ENCODE data around the gene TOGARAM2. TPM values are rescaled to one million over a fixed set of nuclear protein-coding genes. Genes with fewer than 3 reads are reported as not detected.

The TOGARAM2 gene
- polyA plus RNA-seq, 1 donor (not counting 4 experiments of a cell fraction or from before 2014, with no cell fraction given), result 0.10 TPM

DNA sequence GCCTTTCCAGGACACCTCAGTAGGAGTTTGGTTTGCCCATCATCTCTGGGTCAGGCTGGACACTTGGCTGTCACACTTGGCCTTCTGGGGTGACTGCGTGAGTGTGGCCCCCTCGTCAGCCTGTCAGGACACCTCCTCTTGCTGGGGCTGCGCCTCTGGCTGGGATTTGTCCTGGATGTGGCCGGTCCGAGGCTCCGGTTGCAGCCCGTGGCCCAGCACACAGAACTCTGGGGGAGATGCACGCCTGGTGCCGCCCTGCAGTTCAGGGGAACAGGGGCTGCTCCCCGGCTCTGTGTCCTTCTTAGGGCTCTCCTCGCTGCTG is 83.6 kb downstream of the TOGARAM2 start:
- Histone ChIP-seq H2AFZ (ENCODE audit: control insufficient read depth, low read length) (peak overlapping the region; percentile 94), H3K4me3 (ENCODE audit: control insufficient read depth in 2 of 3, extremely low read depth in 1 of 3, insufficient read depth in 2 of 3, low read depth in 1 of 3, low read length in 3 of 3) (no peak overlapping the region), H3K4me2 (ENCODE audit: control insufficient read depth, extremely low read depth, insufficient read depth, low read depth, low read length) (peak overlapping the region; percentile 42), H3K9ac (ENCODE audit: control insufficient read depth, extremely low read depth, insufficient read depth, low read length) (no peak overlapping the region), H3K27me3 (ENCODE audit: control insufficient read depth, extremely low read depth, insufficient read depth, low read length) (no peaks in the 10 kb centered on the region), H3K27ac (ENCODE audit: control insufficient read depth, insufficient read depth, low read length) (no peak overlapping the region), H3K79me2 (ENCODE audit: control insufficient read depth, insufficient read depth, low read length) (no peaks in the 10 kb centered on the region), H3K36me3 (ENCODE audit: control insufficient read depth in 2 of 2, extremely low read depth in 1 of 2, insufficient read depth in 2 of 2, low read length in 2 of 2) (no peaks in the 10 kb centered on the region), H3K9me3 (ENCODE audit: control insufficient read depth, low read depth, low read length) (no peaks in the 10 kb centered on the region), H4K20me1 (ENCODE audit: control insufficient read depth, extremely low read depth, insufficient read depth, low read length) (no peaks in the 10 kb centered on the region), H3K4me1 (ENCODE audit: control insufficient read depth, extremely low read depth, insufficient read depth, low read length) (peaks cover 54% of the 10 kb centered on the region), H3K9me1 (ENCODE audit: control insufficient read depth, extremely low read depth, insufficient read depth, low read length) (no peaks in the 10 kb centered on the region)
- FAIRE-seq, result peak; percentile 13
- no peak for DNase-seq (ENCODE audit: low read depth, low spot score)
- dilution Hi-C loops (cut with MboI; ENCODE audit: extremely low pct_ligation_motif_present, low sequenced_read_pairs), result loop anchor here (25.0 kb wide), 1 partner anchor 123 kb away; no protein-coding TSS in a partner anchor
- TF ChIP-seq, protein P1, sequence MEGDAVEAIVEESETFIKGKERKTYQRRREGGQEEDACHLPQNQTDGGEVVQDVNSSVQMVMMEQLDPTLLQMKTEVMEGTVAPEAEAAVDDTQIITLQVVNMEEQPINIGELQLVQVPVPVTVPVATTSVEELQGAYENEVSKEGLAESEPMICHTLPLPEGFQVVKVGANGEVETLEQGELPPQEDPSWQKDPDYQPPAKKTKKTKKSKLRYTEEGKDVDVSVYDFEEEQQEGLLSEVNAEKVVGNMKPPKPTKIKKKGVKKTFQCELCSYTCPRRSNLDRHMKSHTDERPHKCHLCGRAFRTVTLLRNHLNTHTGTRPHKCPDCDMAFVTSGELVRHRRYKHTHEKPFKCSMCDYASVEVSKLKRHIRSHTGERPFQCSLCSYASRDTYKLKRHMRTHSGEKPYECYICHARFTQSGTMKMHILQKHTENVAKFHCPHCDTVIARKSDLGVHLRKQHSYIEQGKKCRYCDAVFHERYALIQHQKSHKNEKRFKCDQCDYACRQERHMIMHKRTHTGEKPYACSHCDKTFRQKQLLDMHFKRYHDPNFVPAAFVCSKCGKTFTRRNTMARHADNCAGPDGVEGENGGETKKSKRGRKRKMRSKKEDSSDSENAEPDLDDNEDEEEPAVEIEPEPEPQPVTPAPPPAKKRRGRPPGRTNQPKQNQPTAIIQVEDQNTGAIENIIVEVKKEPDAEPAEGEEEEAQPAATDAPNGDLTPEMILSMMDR (optimal IDR thresholded peaks at IDR 0.05 in 1 of 3, IDR thresholded peaks at IDR 0.05 in 1 of 3, conservative IDR thresholded peaks at IDR 0.05 in 1 of 3; ENCODE audit: extremely low read depth in 1 of 3, insufficient read depth in 2 of 3, low read length in 3 of 3), result no peak
- no peak for TF ChIP-seq EZH2 (IDR thresholded peaks at IDR 0.05; ENCODE audit: low read length)

DNA sequence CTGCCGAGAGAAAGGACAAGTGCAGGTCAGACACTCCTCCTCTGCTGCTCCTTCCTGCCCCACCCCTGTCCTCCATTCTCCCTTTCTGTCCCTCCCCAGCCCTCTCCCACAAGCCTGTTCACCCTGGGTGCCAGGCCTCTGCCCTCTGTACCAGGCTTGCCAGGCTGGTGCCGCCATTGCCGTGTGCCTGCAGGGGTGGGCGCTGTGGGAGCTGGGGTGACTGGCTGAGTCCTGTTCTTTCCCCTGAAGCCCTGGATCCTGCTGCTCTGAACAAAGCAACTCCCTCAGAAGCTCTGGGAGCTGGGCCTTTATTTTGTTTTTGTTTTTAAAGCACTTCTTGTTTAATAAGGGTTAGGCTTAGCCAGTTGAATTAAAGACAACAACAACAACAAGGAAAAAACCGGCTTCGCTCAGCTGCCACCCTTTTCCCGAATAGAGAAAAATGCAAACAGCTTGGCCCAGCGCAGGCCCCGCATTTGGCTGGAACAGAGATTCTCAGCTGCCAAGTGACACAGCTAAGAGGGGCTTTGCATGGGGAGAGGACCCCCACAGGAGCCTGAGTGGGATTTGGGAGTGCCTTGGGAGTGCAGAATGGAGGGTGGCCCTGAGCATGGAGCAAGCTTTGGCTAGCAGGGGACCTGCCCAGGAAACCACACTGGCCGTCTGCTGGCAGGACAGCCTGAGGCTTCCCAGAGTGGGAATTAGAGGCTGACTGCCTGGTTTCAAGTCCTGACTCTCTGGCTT is 84.1 kb downstream of the TOGARAM2 start:
- peak overlapping the region; percentile 83 for H3K27ac ChIP-seq (ENCODE audit: control insufficient read depth, insufficient read depth, low read length)
- TF ChIP-seq, protein P1 (optimal IDR thresholded peaks at IDR 0.05 in 1 of 3, IDR thresholded peaks at IDR 0.05 in 1 of 3, conservative IDR thresholded peaks at IDR 0.05 in 1 of 3; ENCODE audit: extremely low read depth in 1 of 3, insufficient read depth in 2 of 3, low read length in 3 of 3), result no peak
- TF ChIP-seq EZH2 (IDR thresholded peaks at IDR 0.05; ENCODE audit: low read length), result no peak
- peak overlapping the region; percentile 32 for H3K9ac ChIP-seq (ENCODE audit: control insufficient read depth, extremely low read depth, insufficient read depth, low read length)
- DNase-seq (ENCODE audit: low read depth, low spot score) (no peak), FAIRE-seq (peak; percentile 66)
- H2AFZ ChIP-seq (ENCODE audit: control insufficient read depth, low read length), result peak overlapping the region; percentile 94
- no peaks in the 10 kb centered on the region for H3K36me3 ChIP-seq (ENCODE audit: control insufficient read depth in 2 of 2, extremely low read depth in 1 of 2, insufficient read depth in 2 of 2, low read length in 2 of 2)
- no peaks in the 10 kb centered on the region for H3K79me2 ChIP-seq (ENCODE audit: control insufficient read depth, insufficient read depth, low read length)
- no peaks in the 10 kb centered on the region for H4K20me1 ChIP-seq (ENCODE audit: control insufficient read depth, extremely low read depth, insufficient read depth, low read length)
- H3K4me2 ChIP-seq (ENCODE audit: control insufficient read depth, extremely low read depth, insufficient read depth, low read depth, low read length), result peak overlapping the region; percentile 42
- dilution Hi-C loops (cut with MboI; ENCODE audit: extremely low pct_ligation_motif_present, low sequenced_read_pairs), result loop anchor here (25.0 kb wide), 1 partner anchor 122 kb away; no protein-coding TSS in a partner anchor
- H3K9me1 ChIP-seq (ENCODE audit: control insufficient read depth, extremely low read depth, insufficient read depth, low read length), result no peaks in the 10 kb centered on the region
- H3K27me3 ChIP-seq (ENCODE audit: control insufficient read depth, extremely low read depth, insufficient read depth, low read length), result no peaks in the 10 kb centered on the region
- no peaks in the 10 kb centered on the region for H3K9me3 ChIP-seq (ENCODE audit: control insufficient read depth, low read depth, low read length)
- peaks cover 54% of the 10 kb centered on the region for H3K4me1 ChIP-seq (ENCODE audit: control insufficient read depth, extremely low read depth, insufficient read depth, low read length)
- no peak overlapping the region for H3K4me3 ChIP-seq (ENCODE audit: control insufficient read depth in 2 of 3, extremely low read depth in 1 of 3, insufficient read depth in 2 of 3, low read depth in 1 of 3, low read length in 3 of 3)

Data from keratinocyte (primary cell).